Stimulated activated CD4-positive, alpha-beta T cell treated with anti-CD3 and anti-CD28 coated beads, Interleukin-1b, Interleukin-23, amount 100 ng/mL, for 1 hour (primary cell): ENCODE results near the gene IFNAR1.
"Not testable (repeated sequence)": the region's sequence is repeated elsewhere in the genome, so short reads cannot be mapped to it uniquely, and the experiment has no call there.

Experiments
- DNase-seq, 2 donors: peaks; one replicate each; pipeline ENCODE4 v3.0.0-alpha.2; 2020; ENCODE audit warnings: low read depth in 2 of 2

Gene IFNAR1

GRCh38 chr21:33377221-33377920, 52.6 kb downstream of the IFNAR1 start:
- no peak for DNase-seq

- no peak for DNase-seq
Measured at GRCh38 chr21:33378081-33378480, 53.3 kb downstream of the IFNAR1 start.

- not testable (repeated sequence) for DNase-seq
Measured at GRCh38 chr21:33379934-33380333, 55.2 kb downstream of the IFNAR1 start.

DNA sequence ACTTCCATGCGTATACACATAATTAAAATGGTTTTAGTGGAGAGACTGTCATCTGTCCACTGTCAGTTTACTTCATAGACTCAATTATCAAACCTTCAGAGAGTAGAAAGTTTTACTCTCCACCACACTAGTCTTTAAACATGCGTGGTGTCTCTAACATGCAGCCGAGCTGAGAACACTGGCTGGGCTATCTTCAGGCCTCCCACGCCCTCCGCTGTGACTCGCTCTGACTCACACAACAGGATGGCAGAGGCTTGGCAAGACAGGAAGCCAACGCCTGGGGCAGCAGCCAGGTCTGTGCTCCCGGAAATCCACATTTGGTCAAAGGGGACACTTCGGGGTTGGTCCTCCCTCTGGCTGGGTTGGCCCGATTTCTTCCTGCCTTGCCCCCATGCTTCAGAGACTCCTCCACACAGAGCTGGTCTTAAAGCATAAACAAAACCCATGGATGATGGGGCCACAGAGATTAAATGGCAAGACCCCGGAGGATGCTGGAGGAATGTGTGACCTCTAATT, 55.8 kb downstream of the IFNAR1 start:
- DNase-seq = peak; percentile 73 to 78

- DNase-seq = not testable (repeated sequence)
Measured at GRCh38 chr21:33381381-33381780, 56.6 kb downstream of the IFNAR1 start.

- DNase-seq = peak; percentile 45 to 54
Measured at GRCh38 chr21:33383056-33383888, 58.5 kb downstream of the IFNAR1 start.

- DNase-seq = no peak
Measured at GRCh38 chr21:33384841-33385331, 60.1 kb downstream of the IFNAR1 start.

GRCh38 chr21:33386222-33386784, 61.5 kb downstream of the IFNAR1 start:
- no peak for DNase-seq

GRCh38 chr21:33387294-33387693, 62.5 kb downstream of the IFNAR1 start:
- no peak for DNase-seq

- no peak for DNase-seq
Measured at GRCh38 chr21:33388188-33388587, 63.4 kb downstream of the IFNAR1 start.

DNA sequence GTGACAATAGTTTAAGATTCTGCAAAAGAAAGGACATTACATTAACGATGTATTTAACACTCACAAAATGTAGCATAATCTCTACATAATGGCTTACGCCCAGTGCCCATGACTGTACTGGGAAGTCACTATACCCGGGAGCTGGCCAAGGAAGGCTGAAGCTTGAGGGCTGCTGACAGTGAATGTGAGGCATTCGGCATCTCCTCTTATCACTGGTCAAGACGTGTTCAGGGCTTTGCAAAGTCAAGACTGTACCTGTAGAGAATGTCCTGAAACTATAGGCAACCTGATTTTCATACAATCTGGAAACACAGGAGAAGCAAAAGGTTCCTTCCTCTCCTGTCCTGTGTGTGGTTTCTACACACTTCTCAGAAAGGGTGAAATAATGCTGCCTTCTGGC, 65.7 kb downstream of the IFNAR1 start:
- DNase-seq = no peak

DNA sequence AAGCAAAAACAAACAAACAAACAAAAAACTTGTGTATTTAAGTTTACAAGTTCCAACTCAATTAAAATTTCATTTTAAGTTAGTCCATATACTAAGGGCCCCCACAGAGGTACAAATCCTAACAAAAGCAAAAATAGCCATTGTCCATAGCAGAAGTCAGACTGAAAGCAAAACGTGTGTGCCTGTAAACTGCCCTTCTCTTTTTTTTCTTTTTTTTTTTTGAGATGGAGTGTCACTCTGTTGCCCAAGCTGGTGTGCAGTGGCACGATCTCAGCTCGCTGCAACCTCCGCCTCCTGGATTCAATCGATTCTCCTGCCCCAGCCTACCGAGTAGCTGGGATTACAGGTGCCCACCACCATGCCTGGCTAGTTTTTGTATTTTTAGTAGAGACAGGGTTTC, 66.9 kb downstream of the IFNAR1 start:
- DNase-seq = no peak

DNA sequence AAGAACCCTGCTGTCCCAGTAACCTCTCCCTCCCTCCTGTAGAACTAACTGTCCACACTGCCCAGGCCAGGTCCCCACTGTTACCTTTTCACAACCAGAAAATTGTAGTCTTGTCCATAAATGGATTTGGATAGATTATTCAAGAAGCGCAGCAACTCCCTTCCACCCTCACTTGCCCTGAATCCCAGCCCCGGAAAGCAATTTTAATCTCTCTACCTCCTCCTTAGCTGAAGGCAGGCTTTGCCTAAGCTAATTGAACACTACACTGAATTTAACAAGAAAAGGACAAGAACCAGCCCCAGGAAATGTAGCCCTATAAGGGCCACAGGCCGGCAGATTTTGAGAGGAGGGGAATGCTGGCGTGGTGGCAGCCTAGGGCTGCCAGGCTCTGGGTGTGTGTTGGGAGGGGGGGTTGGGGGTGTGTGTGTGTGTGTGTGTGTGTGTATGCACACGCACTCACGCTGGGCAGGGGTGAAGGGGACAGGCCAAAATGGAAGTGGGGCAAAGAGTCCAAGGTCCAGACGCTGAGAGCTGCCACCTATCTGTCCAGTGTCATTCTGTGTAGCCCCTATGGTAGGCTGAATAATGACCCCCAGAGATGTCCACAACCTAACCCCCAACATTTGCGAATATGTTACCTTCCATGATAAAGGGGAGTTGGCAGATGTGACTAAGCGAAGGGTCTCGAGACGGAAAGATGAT, 67.7 kb downstream of the IFNAR1 start:
- DNase-seq = no peak

- DNase-seq = no peak
Measured at GRCh38 chr21:33393348-33393747, 68.6 kb downstream of the IFNAR1 start.

DNA sequence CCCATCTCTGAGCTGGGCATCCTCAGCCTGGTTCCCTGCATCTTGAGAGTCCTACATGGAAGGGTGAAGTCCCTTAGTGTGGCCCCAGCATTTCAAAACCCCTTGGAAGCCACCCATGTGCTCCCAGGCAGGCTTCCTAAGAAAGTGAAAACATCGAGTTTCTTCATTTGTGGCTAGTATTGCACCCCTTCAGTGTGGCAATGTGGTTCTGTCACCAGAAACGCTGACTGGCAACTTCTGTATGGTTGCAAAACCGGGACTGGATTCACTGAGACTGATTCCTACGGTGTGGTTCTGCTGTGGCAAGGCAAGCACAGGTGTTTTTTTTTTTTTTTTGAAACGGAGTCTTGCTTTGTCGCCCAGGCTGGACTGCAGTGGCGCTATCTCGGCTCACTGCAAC, 69.5 kb downstream of the IFNAR1 start:
- DNase-seq = no peak

GRCh38 chr21:33395891-33396331, 71.1 kb downstream of the IFNAR1 start:
- DNase-seq = no peak

DNA sequence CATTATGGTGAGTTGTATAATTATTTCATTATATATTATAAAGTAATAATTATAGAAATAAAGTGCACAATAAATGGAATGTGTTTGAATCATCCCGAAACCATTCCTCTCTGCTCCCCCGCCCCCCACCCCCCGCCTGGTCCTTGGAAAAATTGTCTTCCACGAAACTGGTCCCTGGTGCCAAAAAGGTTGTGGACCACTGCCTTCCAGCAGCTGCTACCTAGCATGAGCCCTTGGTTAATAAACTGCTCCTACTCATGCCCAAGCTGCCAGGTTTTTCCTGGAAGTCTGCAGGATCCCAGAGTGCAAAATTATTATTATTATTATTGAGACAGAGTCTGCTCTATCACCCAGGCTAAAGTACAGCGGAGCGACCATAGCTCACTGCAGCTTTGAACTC, 71.7 kb downstream of the IFNAR1 start:
- no peak for DNase-seq

DNA sequence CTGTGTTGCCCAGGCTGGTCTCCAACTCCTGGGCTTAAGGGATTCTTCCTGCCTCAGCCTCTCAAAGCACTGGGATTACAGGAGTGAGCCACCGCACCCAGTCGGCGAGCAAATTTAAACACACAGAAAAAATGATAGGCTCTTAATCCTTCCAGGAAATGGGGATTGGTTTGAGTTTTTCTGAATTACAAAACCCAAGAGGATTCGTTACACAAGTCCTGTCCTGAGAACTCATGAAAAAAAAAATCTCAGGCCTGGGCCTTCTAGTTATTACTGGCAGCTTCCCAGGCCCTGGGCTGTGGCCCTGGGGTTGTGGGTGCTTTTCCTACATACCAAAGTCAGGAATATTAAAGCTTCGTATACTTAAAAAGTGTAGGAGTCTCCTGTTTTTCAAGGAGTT, 72.2 kb downstream of the IFNAR1 start:
- DNase-seq = no peak

GRCh38 chr21:33397717-33398116, 72.9 kb downstream of the IFNAR1 start:
- DNase-seq = no peak

- DNase-seq = no peak
Measured at GRCh38 chr21:33398361-33398760, 73.6 kb downstream of the IFNAR1 start.

- no peak for DNase-seq
Measured at GRCh38 chr21:33401630-33401992, 76.8 kb downstream of the IFNAR1 start.
